ENCODE measurements around the gene UBL3.

UBL3 gene

DNA sequence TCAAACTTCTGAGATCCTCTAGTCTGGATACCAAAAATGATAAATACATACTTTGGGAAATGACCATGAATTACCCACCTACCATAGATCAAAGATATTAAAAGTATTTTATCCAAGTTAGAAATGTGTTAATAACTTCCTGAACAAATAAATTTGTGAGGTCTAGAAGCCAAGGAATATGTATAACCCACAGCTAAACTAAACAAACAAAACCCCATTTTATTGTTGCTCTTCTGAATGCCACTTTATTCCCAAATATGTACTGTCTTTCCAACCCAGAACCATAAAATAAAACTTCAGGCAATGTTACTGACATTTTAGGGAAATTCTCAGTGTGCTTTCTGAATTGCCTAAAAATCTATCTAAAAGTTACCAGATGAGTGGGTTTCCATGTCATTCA, 35.1 kb downstream of the UBL3 start:
- in situ Hi-C loops (cut with MboI; ENCODE audit: low sequenced_read_pairs): no loop called here

DNA sequence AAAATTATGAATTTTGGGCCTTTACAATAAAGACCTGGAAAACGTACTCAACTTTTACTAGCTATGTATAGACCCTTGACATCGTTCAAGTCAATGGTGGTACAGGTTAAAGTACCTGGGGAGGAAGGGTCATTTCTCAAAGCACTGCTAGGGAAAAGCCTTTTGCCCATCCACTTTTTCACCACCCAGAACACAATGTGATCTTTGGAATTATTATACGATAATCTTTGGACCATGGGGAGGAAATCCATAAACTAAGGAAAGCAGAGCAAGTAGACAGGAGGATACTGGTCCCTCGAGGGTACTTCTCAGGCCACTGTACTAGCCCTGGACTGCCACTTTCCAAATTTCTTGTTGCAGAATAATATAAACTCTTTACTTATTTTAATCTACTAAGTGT, 39.5 kb downstream of the UBL3 start:
- in situ Hi-C loops (cut with MboI; ENCODE audit: low sequenced_read_pairs): no loop called here

DNA sequence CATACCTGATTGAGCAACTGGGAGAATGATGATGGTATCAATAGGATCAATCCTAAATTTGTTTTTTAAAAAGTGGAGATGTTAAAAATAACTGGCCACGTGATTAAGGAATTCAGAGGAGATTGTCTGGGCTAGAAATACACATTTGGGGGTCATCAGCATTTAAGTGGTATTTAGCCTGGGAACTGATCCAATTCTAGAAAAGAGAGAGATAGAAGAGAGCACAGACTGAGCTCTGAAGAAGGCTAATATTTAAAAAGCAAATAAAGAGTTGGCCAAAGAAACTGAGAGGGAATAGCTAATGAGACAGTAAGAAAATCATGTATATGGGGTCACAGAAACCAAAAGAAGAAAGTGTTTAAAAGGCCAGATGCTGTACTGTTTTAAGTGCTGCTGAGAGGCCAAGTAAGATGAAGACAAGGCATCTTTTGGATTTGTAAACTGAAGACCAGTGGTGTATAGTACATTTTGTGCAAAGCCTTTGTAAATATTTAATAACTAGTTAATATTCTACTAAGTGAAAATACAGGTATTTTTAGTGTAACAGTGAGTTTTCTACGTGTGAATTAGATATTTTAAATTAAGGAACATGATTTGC, 40.2 kb downstream of the UBL3 start:
- in situ Hi-C loops (cut with MboI; ENCODE audit: low sequenced_read_pairs): no loop called here

DNA sequence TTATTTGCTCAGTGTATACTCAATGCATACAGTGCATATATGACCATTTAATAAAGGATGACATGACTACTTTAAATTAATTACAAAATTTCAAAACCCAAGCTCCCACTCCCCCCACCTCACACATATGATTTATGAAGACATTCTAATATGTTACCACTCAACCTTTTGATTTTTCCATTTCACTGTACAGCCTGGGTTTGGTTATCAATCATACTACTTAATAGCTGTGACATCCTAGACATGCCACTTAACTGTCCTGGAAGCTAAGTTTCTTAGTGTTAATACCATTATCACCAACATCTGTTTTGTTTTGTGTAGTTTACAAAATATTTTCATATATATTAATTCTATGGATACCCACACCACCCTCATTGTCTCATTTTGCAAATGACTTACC, 42.2 kb downstream of the UBL3 start:
- in situ Hi-C loops (cut with MboI; ENCODE audit: low sequenced_read_pairs): no loop called here

DNA sequence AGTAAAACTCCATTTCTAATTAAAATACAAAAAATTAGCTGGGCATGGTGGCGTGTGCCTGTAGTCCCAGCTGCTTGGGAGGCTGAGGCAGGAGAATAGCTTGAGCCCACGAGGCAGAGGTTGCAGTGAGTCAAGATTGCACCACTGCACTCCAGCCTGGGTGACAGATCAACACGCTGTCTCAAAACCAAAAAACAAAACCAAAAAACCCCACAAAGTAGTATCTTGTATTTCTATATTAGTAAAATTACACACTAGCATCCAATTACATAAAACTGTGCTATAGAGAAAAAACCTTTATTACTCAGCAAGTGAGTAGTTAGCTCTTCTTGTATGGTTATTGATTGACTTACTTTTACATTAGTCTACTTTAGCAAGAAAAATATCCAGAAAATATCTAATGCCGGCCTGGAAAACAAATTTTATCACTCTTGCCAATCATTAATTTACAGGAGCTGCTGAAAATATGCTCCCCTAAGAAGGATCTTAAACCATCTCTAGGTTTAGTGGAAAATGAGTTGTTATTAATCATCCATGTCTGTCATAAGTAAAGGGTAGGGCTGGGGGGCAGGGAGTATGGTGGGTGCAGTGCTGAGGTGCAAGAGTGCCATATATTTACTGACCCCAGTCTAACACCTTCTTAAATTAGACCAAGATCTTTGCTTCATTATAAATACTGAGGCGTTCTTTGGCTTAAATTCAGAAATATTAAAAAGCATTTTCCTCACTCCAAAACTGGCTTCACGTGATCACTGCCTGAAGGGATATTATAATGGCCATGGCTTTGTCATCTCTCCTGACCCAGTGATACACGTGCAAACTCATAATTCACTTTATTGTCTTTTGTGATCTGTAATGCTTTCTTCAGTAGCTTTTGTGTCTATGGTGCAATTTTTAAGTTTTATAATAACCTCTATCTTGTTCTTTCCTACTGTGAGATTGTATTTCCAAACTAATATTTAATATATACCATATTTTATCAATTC, 44.1 kb downstream of the UBL3 start:
- in situ Hi-C loops (cut with MboI; ENCODE audit: low sequenced_read_pairs): no loop called here

DNA sequence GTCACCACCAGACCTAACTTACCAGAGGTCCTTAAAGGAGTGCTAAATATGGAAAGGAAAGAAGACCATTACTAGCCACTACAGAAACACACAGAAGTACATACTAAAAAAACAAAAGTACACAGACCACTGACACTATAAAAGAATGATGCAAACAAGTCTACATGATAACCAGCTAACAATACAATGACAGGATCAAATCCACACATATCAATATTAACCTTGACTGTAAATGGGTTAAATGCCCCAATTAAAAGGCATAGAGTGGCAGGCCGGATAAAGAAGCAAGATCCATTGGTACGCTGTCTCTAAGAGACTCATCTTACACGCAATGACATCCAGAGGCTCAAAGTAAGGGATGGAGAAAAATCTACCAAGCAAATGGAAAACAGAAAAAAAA, 47.2 kb downstream of the UBL3 start:
- in situ Hi-C loops (cut with MboI; ENCODE audit: low sequenced_read_pairs): no loop called here

DNA sequence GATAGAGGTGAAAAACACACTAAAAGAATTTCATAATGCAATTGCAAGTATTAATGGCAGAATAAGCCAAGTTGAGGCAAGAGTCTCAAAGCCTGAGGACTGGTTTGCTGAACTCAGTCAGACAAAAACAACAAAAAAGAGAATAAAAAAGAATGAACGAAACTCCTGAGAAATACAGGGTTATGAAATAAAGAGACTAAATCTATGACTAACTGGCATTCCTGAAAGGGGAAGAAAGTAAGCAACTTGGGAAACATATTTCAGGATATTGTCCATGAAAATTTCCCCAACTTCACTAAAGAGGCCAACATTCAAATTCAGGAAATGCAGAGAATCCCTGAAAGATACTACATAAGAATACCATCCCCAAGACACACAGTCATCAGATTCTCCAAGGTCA, 47.8 kb downstream of the UBL3 start:
- in situ Hi-C loops (cut with MboI; ENCODE audit: low sequenced_read_pairs): no loop called here

DNA sequence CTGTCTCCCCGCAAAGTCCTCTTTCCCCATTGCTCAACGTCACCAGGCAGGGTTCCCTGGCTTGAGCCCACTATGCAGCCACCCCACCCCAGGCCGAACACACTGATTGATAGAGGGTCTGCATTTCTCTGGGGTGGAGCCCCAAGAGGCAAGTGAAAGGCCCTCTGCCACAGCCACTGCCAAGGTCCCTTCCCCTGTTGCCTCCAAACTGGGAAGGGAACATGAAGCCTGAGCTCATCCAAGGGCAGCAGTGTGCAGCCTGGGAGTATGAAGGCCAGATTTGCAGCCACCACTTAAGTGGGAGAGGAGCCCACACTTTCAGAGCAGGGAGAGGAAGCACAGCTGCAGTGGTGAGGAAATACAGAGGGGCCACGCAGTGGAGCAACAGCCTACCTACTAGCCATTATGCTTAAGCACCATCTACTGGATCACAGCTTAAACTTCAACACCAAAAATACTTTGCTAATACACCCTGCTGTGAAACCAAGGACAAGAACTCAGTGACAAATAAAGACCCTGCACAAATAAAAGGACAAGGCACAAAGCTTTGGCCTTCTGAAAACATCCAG, 48.6 kb downstream of the UBL3 start:
- in situ Hi-C loops (cut with MboI; ENCODE audit: low sequenced_read_pairs): no loop called here

DNA sequence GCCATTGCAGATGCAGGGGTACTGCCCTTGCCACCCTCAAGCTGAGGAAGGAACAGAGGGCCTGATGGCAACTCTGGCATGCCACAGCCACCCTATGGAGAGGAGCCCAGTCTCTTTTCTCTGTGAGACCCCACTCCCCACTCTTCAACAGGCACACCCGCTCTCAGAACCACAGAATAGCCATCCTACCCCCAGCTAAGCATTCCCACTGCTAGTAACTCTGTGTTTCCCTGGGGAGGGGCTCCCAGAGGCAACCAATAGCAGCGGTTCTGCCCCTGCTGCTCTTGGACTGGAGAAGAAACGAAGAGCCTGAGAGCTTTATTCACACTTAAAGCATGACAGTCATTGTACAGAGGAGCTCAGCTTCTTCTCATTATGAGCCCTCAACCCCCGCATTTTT, 49.3 kb downstream of the UBL3 start:
- in situ Hi-C loops (cut with MboI; ENCODE audit: low sequenced_read_pairs): no loop called here

DNA sequence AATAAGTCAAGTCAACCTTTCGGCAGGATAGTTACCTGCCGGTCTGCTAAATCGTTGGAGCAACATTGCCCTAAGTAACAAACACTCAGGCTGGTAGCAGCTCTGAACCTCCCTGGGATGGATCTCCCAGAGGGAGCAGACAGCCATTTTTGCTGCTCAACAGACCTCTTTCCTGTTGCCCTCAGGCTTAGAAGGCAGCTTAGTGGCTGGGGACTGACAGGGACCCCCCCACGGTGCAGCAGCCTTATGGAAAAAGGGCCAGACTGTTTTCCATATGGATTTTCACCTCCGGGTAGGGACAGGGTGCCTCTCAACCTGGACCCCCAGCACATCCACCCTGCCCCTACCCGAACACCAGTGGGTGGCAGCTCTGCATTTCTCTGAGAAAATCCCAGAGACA, 49.7 kb downstream of the UBL3 start:
- in situ Hi-C loops (cut with MboI; ENCODE audit: low sequenced_read_pairs): no loop called here

DNA sequence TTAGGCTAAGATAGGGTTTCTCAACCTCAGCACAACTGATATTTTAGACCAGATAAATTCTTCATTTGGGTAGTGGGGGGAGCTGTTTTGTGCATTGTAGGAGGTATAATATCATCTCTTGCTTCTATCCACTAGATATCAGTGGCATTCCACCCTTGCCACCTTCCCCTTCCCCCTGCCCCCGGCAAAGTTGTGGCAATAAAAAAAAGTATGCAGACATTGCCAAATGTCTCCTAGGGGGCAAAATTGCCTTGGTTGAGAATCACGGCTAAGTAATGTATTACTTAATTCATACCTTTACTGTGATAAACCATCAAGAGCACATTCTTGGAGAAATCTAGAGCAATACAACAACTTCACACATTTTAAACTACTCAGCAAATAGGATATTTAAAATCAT, 51.4 kb downstream of the UBL3 start:
- in situ Hi-C loops (cut with MboI; ENCODE audit: low sequenced_read_pairs): loop anchor here (25.0 kb wide), 1 partner anchor 313 kb away; no protein-coding TSS in a partner anchor

DNA sequence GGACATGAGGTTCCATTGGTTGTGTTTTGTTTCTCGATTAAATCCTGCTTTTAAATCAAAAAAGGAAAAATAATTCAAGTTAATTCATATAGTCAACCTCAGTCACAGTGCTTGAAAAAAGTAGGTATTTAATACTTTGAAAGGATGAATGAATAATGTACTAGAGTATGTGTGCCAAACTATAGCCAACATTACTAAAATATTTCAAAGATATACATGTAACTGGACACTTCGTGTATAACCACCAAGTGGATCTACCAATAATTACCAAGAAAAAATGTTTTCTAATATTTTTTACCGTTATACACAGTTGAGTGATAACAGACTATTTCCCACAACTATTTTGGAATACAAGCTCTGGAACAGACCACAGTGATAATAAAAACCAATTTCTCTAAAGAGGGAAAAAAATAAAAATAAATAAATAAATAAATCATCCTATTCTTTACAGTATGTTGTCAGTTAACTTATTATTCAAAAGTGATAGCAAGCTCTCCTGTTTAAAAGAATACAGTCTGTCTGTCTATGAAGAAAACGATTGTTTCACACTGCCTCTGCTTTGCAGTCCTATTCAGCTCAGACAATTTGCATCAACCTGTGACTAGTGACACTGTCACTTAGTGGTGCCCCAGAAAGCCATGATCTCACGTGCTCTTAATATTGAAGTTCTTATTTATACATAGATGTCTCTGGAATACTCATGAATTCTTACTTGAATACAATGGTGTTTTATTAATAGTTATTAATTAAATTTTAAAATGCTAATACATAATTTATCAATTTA, 58.2 kb downstream of the UBL3 start:
- in situ Hi-C loops (cut with MboI; ENCODE audit: low sequenced_read_pairs): loop anchor here (25.0 kb wide), 1 partner anchor 320 kb away; no protein-coding TSS in a partner anchor

DNA sequence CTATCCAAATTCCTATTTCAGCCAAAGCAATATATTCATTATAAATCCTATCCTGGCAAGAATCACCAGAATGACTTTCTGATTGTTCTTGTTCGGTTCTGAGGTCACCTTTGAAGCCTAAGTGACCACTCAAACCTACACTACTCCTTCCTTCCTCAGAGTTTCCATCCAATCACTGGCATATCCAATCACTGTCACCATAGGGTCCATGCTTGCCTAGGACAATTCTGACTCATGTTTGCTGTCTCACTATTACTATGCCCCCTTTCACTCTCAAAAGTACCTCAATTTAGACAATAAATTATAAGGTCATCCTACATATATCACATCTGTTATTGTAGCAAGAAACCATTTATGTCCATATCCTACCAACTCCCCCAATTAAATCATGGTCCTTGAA, 58.9 kb downstream of the UBL3 start:
- in situ Hi-C loops (cut with MboI; ENCODE audit: low sequenced_read_pairs): loop anchor here (25.0 kb wide), 1 partner anchor 321 kb away; no protein-coding TSS in a partner anchor

DNA sequence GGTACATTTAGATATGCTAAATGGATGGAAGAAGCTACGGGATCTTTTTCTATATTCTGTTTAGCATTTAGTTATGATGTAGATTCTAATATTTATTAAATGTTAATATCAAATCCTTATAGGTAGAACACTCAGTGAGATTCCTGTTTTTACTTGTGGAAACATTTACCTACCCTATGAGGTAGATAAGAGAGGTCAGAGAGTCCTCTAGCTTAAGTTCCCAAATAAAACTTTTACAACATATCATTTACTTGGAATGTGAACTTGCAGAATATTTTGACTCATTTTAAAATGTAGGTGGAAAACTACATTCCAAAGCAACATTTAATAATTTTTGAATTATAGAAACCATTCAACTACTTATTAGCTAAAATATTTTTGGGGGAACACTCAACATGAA, 63.7 kb downstream of the UBL3 start:
- in situ Hi-C loops (cut with MboI; ENCODE audit: low sequenced_read_pairs): loop anchor here (25.0 kb wide), 1 partner anchor 326 kb away; no protein-coding TSS in a partner anchor

DNA sequence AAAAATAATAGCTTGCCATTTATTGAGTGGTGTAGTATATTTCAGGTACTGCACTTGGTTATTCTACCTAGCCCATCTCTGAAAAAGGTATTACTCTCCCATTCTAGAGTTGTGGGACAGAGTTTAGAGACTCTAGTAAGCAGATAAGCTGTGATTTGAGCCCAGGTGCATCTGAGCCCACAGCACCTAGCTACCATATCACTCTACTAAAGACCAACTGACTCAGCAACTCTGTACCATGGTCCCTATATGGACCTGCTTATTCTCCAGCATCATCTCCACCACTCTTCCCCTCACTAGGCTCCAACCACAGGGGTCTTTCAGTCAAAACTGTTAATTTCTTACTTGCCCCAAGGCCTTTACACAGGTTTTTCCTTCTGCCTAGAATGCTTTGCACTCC, 64.4 kb downstream of the UBL3 start:
- in situ Hi-C loops (cut with MboI; ENCODE audit: low sequenced_read_pairs): loop anchor here (25.0 kb wide), 1 partner anchor 326 kb away; no protein-coding TSS in a partner anchor

DNA sequence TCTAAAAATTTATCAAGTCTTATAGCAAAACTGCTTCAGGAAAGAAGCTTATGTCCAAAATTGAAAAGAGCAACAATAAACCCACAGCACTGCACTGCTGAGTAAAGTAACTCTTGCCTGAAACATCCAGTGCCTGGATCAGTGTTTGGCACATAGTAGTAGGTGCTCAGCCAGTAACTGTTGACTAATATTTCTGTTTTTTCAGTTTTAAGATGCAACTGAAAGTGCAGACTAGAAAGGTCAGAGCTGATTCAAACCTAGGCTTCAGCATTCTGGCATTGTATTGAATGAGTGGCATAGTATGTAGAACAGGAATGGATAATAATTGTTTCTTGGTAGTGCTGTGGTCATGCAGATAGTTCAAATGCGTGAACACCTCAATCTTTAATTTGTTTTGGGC, 67.6 kb downstream of the UBL3 start:
- in situ Hi-C loops (cut with MboI; ENCODE audit: low sequenced_read_pairs): loop anchor here (25.0 kb wide), 1 partner anchor 330 kb away; no protein-coding TSS in a partner anchor

DNA sequence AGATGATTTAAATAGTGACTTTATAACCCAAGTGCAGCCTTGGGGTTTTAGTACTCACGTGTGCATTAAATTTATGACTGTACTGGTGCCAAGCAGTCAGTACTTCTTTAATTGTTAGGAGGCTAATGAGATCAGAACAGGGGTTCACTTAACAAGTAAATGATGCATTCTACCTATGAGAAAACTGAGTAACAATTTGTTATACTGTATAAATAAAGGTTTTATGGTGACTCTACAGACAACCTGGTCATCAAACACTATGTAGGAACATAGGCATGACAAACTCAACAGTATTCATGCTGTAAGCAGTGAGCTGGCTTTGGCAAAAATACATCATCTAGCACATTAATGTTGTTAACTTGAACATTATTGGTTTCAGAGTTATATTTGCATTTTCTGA, 75.6 kb downstream of the UBL3 start:
- in situ Hi-C loops (cut with MboI; ENCODE audit: low sequenced_read_pairs): loop anchor here (25.0 kb wide), 1 partner anchor 337 kb away; no protein-coding TSS in a partner anchor

DNA sequence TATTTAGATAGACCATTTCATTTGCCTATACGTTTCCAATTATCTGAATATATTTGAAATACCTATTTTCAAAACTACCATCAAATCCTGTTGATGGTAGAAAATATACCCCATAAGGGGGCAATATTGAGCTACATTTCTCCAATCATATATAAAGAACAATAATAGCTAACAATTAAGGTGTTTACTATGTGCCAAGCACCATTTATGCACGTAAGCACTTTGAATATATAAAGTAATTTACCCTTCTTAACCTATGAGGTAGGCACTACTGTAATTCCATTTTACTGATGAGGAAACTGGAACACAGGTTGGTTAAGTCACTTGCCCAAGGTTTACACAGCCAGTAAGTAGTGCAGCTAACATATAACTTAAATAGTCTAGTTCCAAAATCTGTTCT, 79.2 kb downstream of the UBL3 start:
- in situ Hi-C loops (cut with MboI; ENCODE audit: low sequenced_read_pairs): no loop called here

DNA sequence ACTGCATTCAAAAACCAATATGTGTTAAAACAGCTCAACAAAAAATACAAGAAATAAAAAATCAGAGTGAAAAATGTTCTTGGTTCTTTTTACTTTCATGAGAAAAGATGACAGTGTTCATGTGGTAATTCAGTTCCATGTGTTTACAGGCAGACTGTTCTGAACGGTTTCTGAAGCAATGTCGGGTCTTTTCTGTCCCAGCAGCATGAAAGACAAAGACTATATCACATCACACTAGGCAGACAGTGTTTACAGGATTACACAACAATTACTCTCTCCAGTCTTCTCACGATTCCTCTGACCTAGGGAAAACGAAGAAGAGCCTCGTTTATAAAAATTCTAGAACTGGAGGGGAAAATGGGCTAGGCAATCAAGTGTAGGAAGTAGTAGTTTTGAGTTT, 83.4 kb downstream of the UBL3 start:
- in situ Hi-C loops (cut with MboI; ENCODE audit: low sequenced_read_pairs): no loop called here

DNA sequence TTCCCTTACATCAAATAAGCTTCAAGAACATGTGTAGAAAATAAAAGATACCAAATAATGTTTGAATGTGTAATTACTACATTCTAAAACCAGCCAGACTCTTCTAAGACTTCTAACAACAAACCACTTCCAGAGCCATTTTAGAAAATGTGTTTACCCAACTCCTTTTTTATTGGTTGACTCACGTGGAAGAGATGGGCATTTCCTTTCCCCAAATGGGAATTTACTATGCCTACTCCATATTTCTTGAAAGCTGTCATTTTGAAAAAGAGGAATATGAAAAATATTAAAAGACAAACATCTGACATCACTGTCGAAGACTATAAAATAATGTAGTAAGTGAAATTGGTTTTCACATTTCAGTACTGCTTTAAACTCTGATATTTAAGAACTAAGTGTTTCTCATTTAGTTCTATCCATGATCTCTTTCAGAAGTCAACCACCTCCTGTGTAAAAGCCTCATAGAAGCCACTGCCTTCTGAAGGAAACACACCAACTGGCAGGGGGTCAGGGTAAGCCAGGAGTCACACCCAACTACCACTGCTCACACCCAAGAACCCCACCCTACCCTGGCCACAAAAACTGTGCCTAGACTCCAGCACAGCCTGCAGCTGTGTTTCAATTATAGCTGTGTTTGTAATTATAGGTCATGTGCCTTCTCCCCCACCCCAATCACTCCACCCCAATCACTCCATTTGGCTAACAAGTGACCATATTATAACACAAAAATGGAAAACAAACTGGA, 86.8 kb downstream of the UBL3 start:
- in situ Hi-C loops (cut with MboI; ENCODE audit: low sequenced_read_pairs): no loop called here

Measured in HL-60/S4 treated with retinoic acid at 250 ng/mL for 4 days and 3 days (cell line).